SK-N-MC (cell line): ENCODE results near the gene OTOS.

Experiments
- DNase-seq: peaks from one replicate; pipeline ENCODE4 v3.0.0-alpha.2; 2011; ENCODE audit warnings: low read depth, low spot score
- H3K27ac ChIP-seq: fragments of 200-600 bp; sonication (generic); 2 replicates; pipeline ENCODE4 v1.5.1; 2016; ENCODE audit warnings: mixed run types
- H3K36me3 ChIP-seq: fragments of 200-600 bp; sonication (generic); 2 replicates; pipeline ENCODE4 v1.6.1; 2017; ENCODE audit warnings: antibody characterized with exemption, low read length, mixed read lengths; ENCODE audit not compliant: insufficient read depth
- H3K4me3 ChIP-seq: fragments of 200-600 bp; sonication (generic); 2 replicates; pipeline ENCODE4 v1.5.1; 2016
- H3K9ac ChIP-seq: fragments of 200-600 bp; sonication (generic); 2 replicates; pipeline ENCODE4 v1.8.0; 2017; ENCODE audit warnings: mixed run types, mixed read lengths; ENCODE audit not compliant: insufficient read length
- H3K9me3 ChIP-seq: fragments of 200-600 bp; sonication (generic); 2 replicates; pipeline ENCODE4 v1.6.1; 2017; ENCODE audit warnings: low read depth, mild to moderate bottlenecking, antibody characterized with exemption, low read length, moderate library complexity, mixed read lengths
- EZH2 ChIP-seq: fragments of 200-600 bp; sonication (generic); IDR thresholded peaks from one replicate; pipeline ENCODE4 v1.6.1; 2017; ENCODE audit warnings: antibody characterized with exemption
- FOXP2 ChIP-seq: optimal IDR thresholded peaks from 2 replicates; pipeline ENCODE3; 2011; ENCODE audit warnings: mild to moderate bottlenecking, moderate library complexity; ENCODE audit not compliant: insufficient read depth; ENCODE audit errors: extremely low read length, control extremely low read depth
- POLR2AphosphoS5 ChIP-seq: IDR thresholded peaks from 2 replicates; pipeline ENCODE4 v1.6.1; 2012; ENCODE audit warnings: mild to moderate bottlenecking, low read depth, low read length, borderline replicate concordance

Gene OTOS

DNA sequence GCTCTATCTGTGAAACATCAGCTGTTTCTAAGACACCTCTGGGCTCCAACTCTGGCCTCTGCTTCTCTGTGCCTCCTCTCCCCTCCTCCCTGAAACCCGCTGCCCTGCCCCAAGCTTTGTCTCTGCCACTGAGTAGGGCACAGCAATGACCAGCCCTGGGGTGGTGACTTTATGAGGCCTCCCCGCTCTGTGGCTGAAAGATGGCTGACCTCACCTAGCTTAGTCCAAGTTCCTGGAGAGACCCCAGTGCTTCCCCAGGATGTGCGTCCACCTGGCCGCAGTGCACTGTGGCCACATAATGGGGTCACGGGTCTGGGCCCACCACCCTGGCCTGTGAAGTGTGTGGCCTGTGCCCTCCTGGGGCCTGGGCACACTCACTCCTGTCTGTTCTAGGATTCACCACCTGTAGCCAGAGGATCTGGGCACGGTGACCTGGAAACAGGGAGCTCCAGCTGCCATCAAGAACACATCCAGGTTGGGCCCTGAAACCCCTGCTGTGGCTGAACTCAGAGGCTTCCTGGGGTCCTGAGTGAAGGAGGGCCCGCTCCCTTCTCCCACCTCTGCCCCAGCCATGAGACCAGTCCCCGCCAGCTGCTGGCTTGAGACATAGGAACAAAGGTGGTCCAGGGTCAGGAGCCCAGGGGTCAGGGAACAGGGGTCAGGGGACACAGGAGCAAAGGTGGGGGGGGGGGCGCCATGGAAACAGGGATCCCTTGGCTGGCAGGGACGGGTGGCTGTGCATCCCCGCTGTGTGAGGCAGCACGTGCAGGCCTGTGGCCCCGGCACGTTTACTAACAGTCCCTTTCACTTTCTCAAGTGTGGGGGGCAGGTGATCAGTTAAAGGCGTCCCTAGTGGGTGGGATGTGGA is 29.3 kb upstream of the OTOS start:
- H3K9ac ChIP-seq, result no peak overlapping the region
- H3K9me3 ChIP-seq, result no peaks in the 10 kb centered on the region
- DNase-seq, result no peak
- H3K36me3 ChIP-seq, result no peaks in the 10 kb centered on the region
- H3K27ac ChIP-seq, result no peak overlapping the region
- TF ChIP-seq FOXP2 (no peak), EZH2 (no peak), POLR2AphosphoS5 (no peak)
- no peak overlapping the region for H3K4me3 ChIP-seq

DNA sequence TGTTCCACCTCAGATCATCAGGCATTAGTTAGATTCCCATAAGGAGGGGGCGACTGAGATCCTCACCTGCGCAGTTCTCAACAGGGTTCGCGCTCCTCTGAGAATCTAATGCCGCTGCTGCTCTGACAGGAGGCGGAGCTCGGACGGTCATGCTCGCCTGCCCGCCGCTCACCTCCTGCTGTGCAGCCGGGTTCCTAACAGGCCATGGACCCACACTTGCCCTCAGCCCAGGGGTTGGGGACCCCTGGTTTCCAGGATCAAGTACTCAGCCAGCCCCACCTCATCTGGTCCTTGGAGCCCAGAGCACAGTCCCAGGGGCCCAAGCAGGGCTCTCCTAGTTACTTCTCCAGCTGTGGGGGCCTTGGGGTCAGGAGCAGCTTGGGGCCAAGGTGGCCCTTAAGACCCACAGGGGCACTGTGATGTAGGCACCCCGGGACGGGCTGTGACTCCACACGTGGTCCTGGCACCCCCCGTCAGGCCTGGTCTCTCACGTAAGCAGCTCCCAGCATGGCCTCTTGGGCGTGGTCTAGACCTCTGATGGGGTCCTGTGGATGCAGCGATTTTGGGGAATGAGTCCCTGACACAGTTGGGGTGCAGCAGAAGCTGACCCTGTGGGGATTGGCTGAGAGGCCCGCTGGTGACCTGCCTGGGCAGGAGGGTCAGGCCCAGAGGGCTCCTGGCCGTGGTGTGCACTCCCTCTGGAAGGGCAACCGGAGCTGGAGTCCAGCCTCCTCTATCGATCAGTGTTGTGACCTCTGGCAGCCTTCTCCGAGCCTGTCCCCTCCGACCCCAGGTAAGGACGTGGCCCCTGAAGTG is 28.3 kb upstream of the OTOS start:
- no peak overlapping the region for H3K9ac ChIP-seq
- no peak overlapping the region for H3K4me3 ChIP-seq
- no peak overlapping the region for H3K27ac ChIP-seq
- DNase-seq, result no peak
- TF ChIP-seq POLR2AphosphoS5 (no peak), EZH2 (no peak), FOXP2 (no peak)
- H3K36me3 ChIP-seq, result no peaks in the 10 kb centered on the region
- no peaks in the 10 kb centered on the region for H3K9me3 ChIP-seq

DNA sequence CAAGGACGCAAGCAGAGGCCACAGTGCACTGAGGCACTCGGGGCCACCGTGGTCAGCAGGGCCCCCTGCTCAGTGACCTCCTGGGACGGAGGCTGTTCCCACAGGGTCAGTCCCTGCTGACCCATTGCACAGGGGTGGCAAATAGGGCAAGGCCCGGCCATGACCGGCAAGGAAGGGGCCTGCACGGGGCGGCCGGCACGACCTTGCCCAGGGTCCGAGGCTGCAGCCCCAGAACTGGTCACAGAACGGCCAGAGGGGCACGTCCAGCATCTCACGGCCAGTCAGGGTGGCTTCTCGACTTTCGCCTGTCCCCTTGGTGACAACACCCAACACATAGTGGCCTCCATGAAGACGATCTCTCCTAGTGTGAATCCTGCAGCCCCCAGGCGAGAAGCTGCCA is 27.6 kb upstream of the OTOS start:
- no peak overlapping the region for H3K9ac ChIP-seq
- TF ChIP-seq FOXP2, result no peak
- no peak for TF ChIP-seq EZH2
- no peak for TF ChIP-seq POLR2AphosphoS5
- no peaks in the 10 kb centered on the region for H3K9me3 ChIP-seq
- no peaks in the 10 kb centered on the region for H3K36me3 ChIP-seq
- no peak overlapping the region for H3K4me3 ChIP-seq
- no peak overlapping the region for H3K27ac ChIP-seq
- DNase-seq, result no peak

DNA sequence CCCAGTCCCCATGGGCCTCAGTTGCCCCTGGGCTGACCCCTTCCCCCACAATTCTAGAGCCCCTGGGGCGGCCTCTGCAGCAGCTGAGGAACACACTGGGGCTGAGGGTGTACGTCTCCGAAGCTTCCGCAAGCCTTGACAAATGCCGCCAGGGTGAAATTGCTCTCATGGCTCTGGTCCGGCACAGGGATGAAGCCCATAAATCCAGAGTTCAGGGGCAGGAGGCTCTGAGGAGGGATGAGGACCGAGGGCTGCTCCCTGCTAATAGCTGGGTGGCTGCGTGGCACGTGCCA is 27.1 kb upstream of the OTOS start:
- Histone ChIP-seq H3K27ac (no peak overlapping the region), H3K9ac (no peak overlapping the region), H3K36me3 (no peaks in the 10 kb centered on the region), H3K9me3 (no peaks in the 10 kb centered on the region), H3K4me3 (no peak overlapping the region)
- TF ChIP-seq FOXP2 (no peak), POLR2AphosphoS5 (no peak), EZH2 (no peak)
- DNase-seq, result no peak

DNA sequence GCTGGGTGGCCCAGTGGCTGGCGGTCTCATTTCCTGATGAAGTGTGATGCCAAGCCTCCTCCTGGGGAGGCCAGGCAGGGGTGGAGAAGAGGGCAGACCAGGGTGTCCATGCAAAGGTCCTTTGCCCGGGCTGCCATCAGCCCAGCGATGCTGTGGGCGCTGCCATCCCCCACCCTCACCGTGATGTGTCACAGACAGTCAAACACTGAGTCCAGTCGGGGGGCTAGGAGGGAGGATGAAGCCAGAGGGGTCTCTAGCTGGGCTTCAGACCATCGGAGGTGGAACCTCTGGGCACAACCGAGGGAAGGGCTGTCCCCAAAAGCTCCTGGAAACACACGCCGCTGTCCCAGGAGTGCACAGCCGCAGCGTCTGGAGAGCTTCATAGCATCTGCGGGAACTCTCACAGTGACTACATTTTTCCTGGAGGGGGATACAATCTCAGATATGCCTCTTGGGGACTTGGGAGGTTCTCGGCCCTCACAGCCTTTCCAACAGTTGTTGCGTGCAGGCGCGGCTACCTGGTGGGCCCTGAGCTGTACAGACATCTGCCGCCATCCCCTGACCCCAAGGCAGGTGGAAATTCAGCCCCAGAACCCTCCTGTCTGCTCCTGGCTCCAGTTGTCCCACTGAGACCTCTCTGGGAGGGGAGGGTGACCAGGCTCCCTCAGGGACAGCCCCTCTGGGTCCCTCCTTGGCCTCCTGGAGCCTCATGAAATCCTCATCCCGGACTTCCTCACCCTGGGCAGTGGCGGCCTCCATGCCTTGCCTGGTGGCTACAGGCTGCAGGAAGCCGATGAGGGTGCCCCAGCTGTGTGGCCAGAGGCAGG is 26.5 kb upstream of the OTOS start:
- H3K4me3 ChIP-seq, result no peak overlapping the region
- DNase-seq, result no peak
- TF ChIP-seq EZH2 (no peak), POLR2AphosphoS5 (no peak), FOXP2 (no peak)

DNA sequence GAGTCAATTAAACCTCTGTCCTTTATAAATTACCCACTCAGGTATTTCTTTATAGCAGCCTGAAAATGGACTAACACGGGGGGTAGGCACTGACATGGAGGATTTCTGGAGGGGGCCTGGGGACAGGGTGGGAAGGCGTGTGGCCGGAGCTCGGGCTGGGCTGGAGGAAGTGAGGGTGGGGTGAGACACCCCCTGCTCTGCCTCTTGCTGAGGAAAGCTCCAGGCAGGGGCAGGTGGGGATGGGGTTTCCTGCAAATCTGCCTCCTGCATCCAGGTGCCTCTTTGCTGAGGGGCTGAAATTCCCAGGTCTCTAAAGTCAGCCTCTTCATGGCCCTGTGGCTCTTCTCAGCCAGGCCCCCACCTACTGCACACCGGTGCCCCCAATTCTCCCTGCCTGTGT is 25.7 kb upstream of the OTOS start:
- DNase-seq, result no peak
- TF ChIP-seq FOXP2 (no peak), EZH2 (no peak), POLR2AphosphoS5 (no peak)
- no peaks in the 10 kb centered on the region for H3K36me3 ChIP-seq

More for the DNA sequence above, 26.5 kb upstream of the OTOS start:
- H3K36me3 ChIP-seq, result no peaks in the 10 kb centered on the region
- H3K27ac ChIP-seq, result no peak overlapping the region
- H3K9me3 ChIP-seq, result no peaks in the 10 kb centered on the region
- no peak overlapping the region for H3K9ac ChIP-seq

DNA sequence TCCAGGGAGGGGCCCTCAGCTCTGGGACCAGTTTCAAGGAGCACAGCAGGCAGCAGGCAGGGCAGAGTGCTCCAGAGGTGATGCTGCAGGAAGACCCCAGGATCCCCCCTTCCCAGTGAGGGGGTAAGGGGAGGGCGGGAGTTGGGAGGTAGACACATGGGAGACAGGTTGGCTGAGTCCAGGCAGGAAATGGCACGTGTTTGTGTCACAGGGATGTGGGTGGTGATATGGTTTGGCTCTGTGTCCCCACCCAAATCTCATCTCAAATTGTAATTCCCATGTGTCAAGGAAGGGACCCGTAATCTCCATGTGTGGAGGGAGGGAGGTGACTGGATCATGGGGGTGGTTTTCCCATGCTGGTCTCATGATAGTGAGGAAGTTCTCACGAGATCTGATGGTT is 25.2 kb upstream of the OTOS start:
- Histone ChIP-seq H3K9me3 (no peaks in the 10 kb centered on the region), H3K36me3 (no peaks in the 10 kb centered on the region), H3K27ac (no peak overlapping the region), H3K9ac (no peak overlapping the region), H3K4me3 (no peak overlapping the region)
- TF ChIP-seq FOXP2 (no peak), POLR2AphosphoS5 (no peak), EZH2 (no peak)
- DNase-seq, result no peak

More for the DNA sequence above, 25.7 kb upstream of the OTOS start:
- no peak overlapping the region for H3K27ac ChIP-seq
- no peaks in the 10 kb centered on the region for H3K9me3 ChIP-seq
- no peak overlapping the region for H3K9ac ChIP-seq
- no peak overlapping the region for H3K4me3 ChIP-seq

DNA sequence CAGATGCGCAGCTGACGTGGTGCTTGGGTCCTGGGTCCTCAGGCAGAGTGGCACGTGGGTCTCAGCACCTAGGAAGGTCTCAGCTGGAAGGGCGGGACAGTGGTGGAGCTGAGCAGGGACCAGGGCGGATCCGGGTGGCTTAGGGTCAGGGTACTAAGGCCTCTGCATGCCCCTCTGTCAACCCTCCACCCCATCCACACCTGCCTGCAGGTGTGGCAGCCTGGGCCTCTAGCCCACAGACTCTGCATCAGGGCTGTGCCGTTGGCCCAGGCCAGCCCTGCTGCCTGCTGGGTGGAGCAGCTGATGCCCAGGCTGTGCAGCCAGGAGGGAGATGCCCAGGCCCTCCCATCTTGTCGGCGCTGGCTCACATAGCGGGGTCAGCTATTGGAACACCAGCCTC is 24.6 kb upstream of the OTOS start:
- no peak overlapping the region for H3K4me3 ChIP-seq
- TF ChIP-seq EZH2 (no peak), POLR2AphosphoS5 (no peak), FOXP2 (no peak)
- DNase-seq, result no peak

More for the DNA sequence above, 24.6 kb upstream of the OTOS start:
- Histone ChIP-seq H3K9ac (no peak overlapping the region), H3K27ac (no peak overlapping the region), H3K36me3 (no peaks in the 10 kb centered on the region), H3K9me3 (no peaks in the 10 kb centered on the region)
